ENCODE data around the gene C2CD2.

- TF ChIP-seq POLR2A (IDR thresholded peaks at IDR 0.05) = no peak
- TF ChIP-seq, protein P1, sequence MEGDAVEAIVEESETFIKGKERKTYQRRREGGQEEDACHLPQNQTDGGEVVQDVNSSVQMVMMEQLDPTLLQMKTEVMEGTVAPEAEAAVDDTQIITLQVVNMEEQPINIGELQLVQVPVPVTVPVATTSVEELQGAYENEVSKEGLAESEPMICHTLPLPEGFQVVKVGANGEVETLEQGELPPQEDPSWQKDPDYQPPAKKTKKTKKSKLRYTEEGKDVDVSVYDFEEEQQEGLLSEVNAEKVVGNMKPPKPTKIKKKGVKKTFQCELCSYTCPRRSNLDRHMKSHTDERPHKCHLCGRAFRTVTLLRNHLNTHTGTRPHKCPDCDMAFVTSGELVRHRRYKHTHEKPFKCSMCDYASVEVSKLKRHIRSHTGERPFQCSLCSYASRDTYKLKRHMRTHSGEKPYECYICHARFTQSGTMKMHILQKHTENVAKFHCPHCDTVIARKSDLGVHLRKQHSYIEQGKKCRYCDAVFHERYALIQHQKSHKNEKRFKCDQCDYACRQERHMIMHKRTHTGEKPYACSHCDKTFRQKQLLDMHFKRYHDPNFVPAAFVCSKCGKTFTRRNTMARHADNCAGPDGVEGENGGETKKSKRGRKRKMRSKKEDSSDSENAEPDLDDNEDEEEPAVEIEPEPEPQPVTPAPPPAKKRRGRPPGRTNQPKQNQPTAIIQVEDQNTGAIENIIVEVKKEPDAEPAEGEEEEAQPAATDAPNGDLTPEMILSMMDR (IDR thresholded peaks at IDR 0.05) = no peak
These were observed 1.7 kb upstream of the C2CD2 start for GRCh38 chr21:41955516-41955915.

Measured in breast epithelium (tissue), 3 donors.